Suprapubic skin (tissue), 4 donors: ENCODE measurements around the gene KRTAP4-5.

Experiments
- CTCF ChIP-seq, 2 donors: fragments of 200-600 bp in 1 of 2; fragments of 450-650 bp in 1 of 2; sonication (generic) in 1 of 2; IDR thresholded peaks; one replicate each; pipeline ENCODE4 v1.5.1; 2016 to 2019; ENCODE audit warnings: antibody characterized with exemption in 2 of 2, mild to moderate bottlenecking in 1 of 2, moderate library complexity in 1 of 2
- EP300 ChIP-seq: sonication (generic); formaldehyde crosslinking; IDR thresholded peaks from one replicate; pipeline ENCODE4 v1.6.1; 2017; ENCODE audit warnings: antibody characterized with exemption
- POLR2A ChIP-seq, 2 donors: fragments of 450-650 bp; IDR thresholded peaks; one replicate each; pipeline ENCODE4 v1.6.1; 2017; ENCODE audit warnings: antibody characterized with exemption in 2 of 2, mild to moderate bottlenecking in 2 of 2, moderate library complexity in 2 of 2
- POLR2AphosphoS5 ChIP-seq, 3 donors: sonication (generic); formaldehyde crosslinking; IDR thresholded peaks; one replicate each; pipeline ENCODE4 v1.6.1; 2017; ENCODE audit warnings: antibody characterized with exemption in 3 of 3

GRCh38 chr17:41103896-41104295 is 45.7 kb downstream of the KRTAP4-5 start:
- TF ChIP-seq CTCF (IDR thresholded peaks at IDR 0.05) (no peak), POLR2AphosphoS5 (IDR thresholded peaks at IDR 0.05) (no peak), POLR2A (IDR thresholded peaks at IDR 0.05) (no peak), EP300 (no peak)
